Endothelial cell of umbilical vein (primary cell): ENCODE measurements around the gene UGT1A7. TPM values are rescaled to one million over a fixed set of nuclear protein-coding genes. Genes with fewer than 3 reads are reported as not detected.

Source experiments
- BruUV-seq: library from RNA; stranded (reverse); fragments of 400-500 nt; replicated peaks from 2 replicates; lab custom pipeline; 2021; lab: Mats Ljungman, UMichigan
- CTCF ChIA-PET: fragments of 300-600, 350-600 bp; sonication (Branson Sonifier 250); formaldehyde crosslinking; loops from one replicate; lab custom pipeline; 2021; ENCODE audit warnings: antibody characterized with exemption, inconsistent platforms; lab: Charles Lee
- POLR2A ChIA-PET: fragments of 300-600, 350-600 bp; sonication (Branson Sonifier 250); formaldehyde crosslinking; loops from one replicate; lab custom pipeline; 2021; ENCODE audit warnings: antibody characterized with exemption, inconsistent platforms; lab: Charles Lee
- DNase-seq: peaks from one replicate; pipeline ENCODE4 v3.0.0-alpha.2; 2011; ENCODE audit warnings: low read depth, low spot score
- FAIRE-seq: peaks from 2 replicates; lab custom pipeline; 2011; peaks lifted over from hg19 to GRCh38; lab: Jason Lieb, UNC
- H2AFZ ChIP-seq: 2 replicates; pipeline ENCODE4 v1.6.0; 2012; ENCODE audit warnings: low read depth, low read length, control low read depth, inconsistent platforms
- H3K27ac ChIP-seq: 2 replicates; pipeline ENCODE4 v1.5.1; 2011; ENCODE audit warnings: low read depth, mild to moderate bottlenecking, control low read depth, low read length, moderate library complexity; ENCODE audit not compliant: insufficient read depth
- H3K27me3 ChIP-seq, 2 experiments: 2 replicates each; pipeline versions ENCODE4 v1.6.0 to v1.6.1; 2011; ENCODE audit warnings: low read length in 2 of 2, mixed read lengths in 1 of 2; ENCODE audit not compliant: control insufficient read depth in 2 of 2, insufficient read depth in 2 of 2
- H3K36me3 ChIP-seq, 2 experiments: 2 replicates in 1 of 2; 3 replicates in 1 of 2; pipeline ENCODE4 v1.5.1; 2011; ENCODE audit warnings: low read length in 2 of 2, mild to moderate bottlenecking in 1 of 2, moderate library complexity in 1 of 2; ENCODE audit not compliant: control insufficient read depth in 2 of 2, insufficient read depth in 2 of 2; ENCODE audit errors: extremely low read depth in 1 of 2
- H3K4me1 ChIP-seq: 3 replicates; pipeline ENCODE4 v1.5.1; 2011; ENCODE audit warnings: mild to moderate bottlenecking, low read length; ENCODE audit not compliant: control insufficient read depth, insufficient read depth; ENCODE audit errors: extremely low read depth
- H3K4me2 ChIP-seq: 2 replicates; pipeline ENCODE4 v1.6.1; 2011; ENCODE audit warnings: low read length, control low read depth, mixed read lengths; ENCODE audit not compliant: insufficient read depth
- H3K4me3 ChIP-seq, 3 experiments: fragments of 200-600 bp in 1 of 3; sonication (generic), shearing (Covaris generic) in 1 of 3; replicated peaks in 1 of 3; 2 replicates each; pipeline ENCODE4 v1.5.1; 2011 to 2016; ENCODE audit warnings: control low read depth in 3 of 3, low read length in 3 of 3, mild to moderate bottlenecking in 2 of 3, inconsistent platforms in 1 of 3, low read depth in 1 of 3, moderate library complexity in 1 of 3; ENCODE audit not compliant: insufficient read depth in 1 of 3
- H3K79me2 ChIP-seq: 2 replicates; pipeline ENCODE4 v1.6.0; 2012; ENCODE audit warnings: low read length, inconsistent platforms; ENCODE audit not compliant: control insufficient read depth, insufficient read depth
- H3K9ac ChIP-seq: replicated peaks from 2 replicates; pipeline ENCODE3; 2011; ENCODE audit warnings: low read length, control low read depth; ENCODE audit not compliant: insufficient read depth; ENCODE audit errors: extremely low read depth
- H3K9me1 ChIP-seq: replicated peaks from 3 replicates; pipeline ENCODE4 v1.6.0; 2011; ENCODE audit warnings: mild to moderate bottlenecking, low read length; ENCODE audit not compliant: control insufficient read depth, insufficient read depth; ENCODE audit errors: extremely low read depth
- H3K9me3 ChIP-seq: replicated peaks from 2 replicates; pipeline ENCODE4 v1.5.1; 2012; ENCODE audit warnings: low read length, inconsistent platforms; ENCODE audit not compliant: control insufficient read depth, insufficient read depth
- H4K20me1 ChIP-seq: replicated peaks from 2 replicates; pipeline ENCODE3; 2011; ENCODE audit warnings: mild to moderate bottlenecking, low read length; ENCODE audit not compliant: control insufficient read depth, insufficient read depth; ENCODE audit errors: extremely low read depth
- CTCF ChIP-seq, 2 donors: IDR thresholded peaks; 1 replicate in 1 of 2; 2 replicates in 1 of 2; pipeline ENCODE4 v1.5.1; 2011; ENCODE audit warnings: low read length in 2 of 2, mild to moderate bottlenecking in 2 of 2, moderate library complexity in 2 of 2, control low read depth in 1 of 2, inconsistent platforms in 1 of 2, low read depth in 1 of 2; ENCODE audit not compliant: insufficient read depth in 1 of 2; ENCODE audit errors: extremely low read depth in 1 of 2
- EZH2 ChIP-seq: IDR thresholded peaks from 2 replicates; pipeline ENCODE4 v1.6.1; 2012; ENCODE audit warnings: borderline replicate concordance, low read depth, mild to moderate bottlenecking, moderate library complexity, low read length, inconsistent platforms; ENCODE audit not compliant: severe bottlenecking
- FOS ChIP-seq: IDR thresholded peaks from 2 replicates; pipeline ENCODE4 v1.6.1; 2011; ENCODE audit warnings: mild to moderate bottlenecking, low read length, moderate library complexity, borderline replicate concordance; ENCODE audit not compliant: insufficient read depth
- GATA2 ChIP-seq: IDR thresholded peaks from 2 replicates; pipeline ENCODE4 v1.7.0; 2011; ENCODE audit warnings: low read depth, mild to moderate bottlenecking, moderate library complexity, mixed read lengths, low read length; ENCODE audit not compliant: insufficient read length, insufficient read depth
- JUN ChIP-seq: IDR thresholded peaks from 2 replicates; pipeline ENCODE4 v1.6.1; 2011; ENCODE audit warnings: borderline replicate concordance, low read depth; ENCODE audit not compliant: insufficient read length, insufficient read depth
- MAX ChIP-seq: IDR thresholded peaks from 2 replicates; pipeline ENCODE4 v1.6.1; 2011; ENCODE audit not compliant: insufficient read depth, insufficient read length
- MYC ChIP-seq: IDR thresholded peaks from one replicate; pipeline ENCODE4 v1.6.1; 2011; ENCODE audit warnings: mild to moderate bottlenecking, low read depth, low read length
- POLR2A ChIP-seq: IDR thresholded peaks from 2 replicates; pipeline ENCODE4 v1.6.1; 2012; ENCODE audit warnings: low read depth, mild to moderate bottlenecking, control low read depth, low read length
- POLR2AphosphoS5 ChIP-seq: IDR thresholded peaks from 2 replicates; pipeline ENCODE4 v1.6.1; 2012; ENCODE audit warnings: low read depth, mild to moderate bottlenecking, control low read depth, low read length, moderate library complexity; ENCODE audit not compliant: insufficient read depth
- dilution Hi-C: fragments of 300-500 bp; cut with MboI; formaldehyde crosslinking; loops from one replicate; pipeline ENCODE4 v1.15.0; 2019; ENCODE audit warnings: low sequenced_read_pairs; ENCODE audit not compliant: extremely low pct_ligation_motif_present
- intact Hi-C: fragments of 100-400 bp; cut with micrococcal nuclease; formaldehyde crosslinking; loops from one replicate; pipeline ENCODE4 v1.10.0; 2022
- polyA plus RNA-seq, 4 experiments: library from polyadenylated mRNA; depleted of rRNA in 3 of 4; stranded (reverse) in 3 of 4; unstranded in 1 of 4; fragments of >200 nt; gene quantifications; 2 replicates each; pipeline versions ENCODE4 v1.2.1 to v1.2.3, GENCODE V29; 2011 to 2012; ENCODE audit warnings: missing spikeins in 1 of 4
- total RNA-seq: library from RNA; stranded (reverse); gene quantifications from 2 replicates; pipeline ENCODE4 v1.2.3, GENCODE V29; 2021

UGT1A7 gene
- total and polyA plus RNA-seq, 2 donors (not counting 3 experiments of a cell fraction or from before 2014, with no cell fraction given), result not detected

- Histone ChIP-seq H3K9ac (no peak overlapping the region), H3K27me3 (no peaks in the 10 kb centered on the region), H3K4me1 (peaks cover 17% of the 10 kb centered on the region), H3K4me2 (no peak overlapping the region), H3K36me3 (no peaks in the 10 kb centered on the region), H3K4me3 (no peak overlapping the region), H4K20me1 (no peaks in the 10 kb centered on the region), H2AFZ (no peak overlapping the region), H3K9me1 (no peaks in the 10 kb centered on the region), H3K27ac (no peak overlapping the region), H3K79me2 (no peaks in the 10 kb centered on the region), H3K9me3 (no peaks in the 10 kb centered on the region)
- TF ChIP-seq EZH2 (no peak), JUN (no peak), MYC (no peak), POLR2A (no peak), CTCF (IDR thresholded peaks at IDR 0.05; ENCODE audit: extremely low read depth in 1 of 2, insufficient read depth in 1 of 2, low read depth in 1 of 2, low read length in 2 of 2) (no peak), GATA2 (no peak), FOS (no peak), POLR2AphosphoS5 (no peak), MAX (no peak)
- POLR2A ChIA-PET, result no interaction called here
- intact Hi-C loops (no loop called here), dilution Hi-C loops (no loop called here)
- FAIRE-seq (no peak), DNase-seq (no peak)
- CTCF ChIA-PET, result interaction anchor here (1.0 kb wide), 1 partner anchor 19 kb away, joined by 3 read pairs; no protein-coding TSS in a partner anchor
- no TSS peak for BruUV-seq
These were observed 6.6 kb downstream of the UGT1A7 start for GRCh38 chr2:233688341-233688740.
